Stimulated activated naive B cell treated with anti-CD40 and anti-IgM and Interleukin-4, amounts not matched to agents 10 μg/mL and 1 μg/mL and 100 μg/mL, for 72 hours (primary cell): Measurements from ENCODE around the gene SLC17A4.

Experiments used
- ATAC-seq, 2 donors: fragments of 150-1000 bp; cut with Tn5 transposase; replicated peaks; 2 replicates each; pipeline ENCODE4 v1.10.0; 2021; ENCODE audit warnings: moderate library complexity in 1 of 2
- DNase-seq: peaks from one replicate; pipeline ENCODE4 v3.0.0; 2021
- H3K27ac Mint-ChIP-seq: one replicate; pipeline ENCODE4 v1.8.0; 2022; ENCODE audit warnings: mild to moderate bottlenecking, mixed read lengths
- H3K27me3 Mint-ChIP-seq, 2 donors: one replicate each; pipeline ENCODE4 v1.8.0; 2022; ENCODE audit warnings: mixed read lengths in 2 of 2
- H3K36me3 Mint-ChIP-seq, 2 donors: one replicate each; pipeline ENCODE4 v1.8.0; 2022; ENCODE audit warnings: mixed read lengths in 2 of 2, mild to moderate bottlenecking in 1 of 2
- H3K4me1 Mint-ChIP-seq, 2 donors: one replicate each; pipeline ENCODE4 v1.8.0; 2022; ENCODE audit warnings: mixed read lengths in 2 of 2, mild to moderate bottlenecking in 1 of 2
- H3K4me3 Mint-ChIP-seq, 2 donors: one replicate each; pipeline ENCODE4 v1.8.0; 2022; ENCODE audit warnings: mild to moderate bottlenecking in 2 of 2, mixed read lengths in 2 of 2, moderate library complexity in 1 of 2
- H3K9me3 Mint-ChIP-seq, 2 donors: one replicate each; pipeline ENCODE4 v1.8.0; 2022; ENCODE audit warnings: mixed read lengths in 2 of 2, mild to moderate bottlenecking in 1 of 2

SLC17A4 gene, protein sequence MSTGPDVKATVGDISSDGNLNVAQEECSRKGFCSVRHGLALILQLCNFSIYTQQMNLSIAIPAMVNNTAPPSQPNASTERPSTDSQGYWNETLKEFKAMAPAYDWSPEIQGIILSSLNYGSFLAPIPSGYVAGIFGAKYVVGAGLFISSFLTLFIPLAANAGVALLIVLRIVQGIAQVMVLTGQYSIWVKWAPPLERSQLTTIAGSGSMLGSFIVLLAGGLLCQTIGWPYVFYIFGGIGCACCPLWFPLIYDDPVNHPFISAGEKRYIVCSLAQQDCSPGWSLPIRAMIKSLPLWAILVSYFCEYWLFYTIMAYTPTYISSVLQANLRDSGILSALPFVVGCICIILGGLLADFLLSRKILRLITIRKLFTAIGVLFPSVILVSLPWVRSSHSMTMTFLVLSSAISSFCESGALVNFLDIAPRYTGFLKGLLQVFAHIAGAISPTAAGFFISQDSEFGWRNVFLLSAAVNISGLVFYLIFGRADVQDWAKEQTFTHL

GRCh38 chr6:25754535-25754934 lies at the start of gene SLC17A4:
Gene SLC17A4, plus strand, starts transcription at chr6:25754742. Its CDS starts 7,221 bp downstream, at chr6:25761963.
- H3K36me3 Mint-ChIP-seq = no peaks in the 10 kb centered on the region
- DNase-seq (no peak), ATAC-seq (no peak)
- no peaks in the 10 kb centered on the region for H3K9me3 Mint-ChIP-seq
- no peak within 1 kb of the TSS for H3K4me3 Mint-ChIP-seq
- H3K27me3 Mint-ChIP-seq = peaks cover 0 to 11% of the 10 kb centered on the region in 2 donors
- H3K27ac Mint-ChIP-seq = no peak within 1 kb of the TSS
- peaks cover 3 to 11% of the 10 kb centered on the region in 2 donors for H3K4me1 Mint-ChIP-seq

- no peak for ATAC-seq
- Mint-ChIP-seq H3K9me3 (no peaks in the 10 kb centered on the region), H3K27me3 (peaks cover 13 to 20% of the 10 kb centered on the region in 2 donors), H3K36me3 (no peaks in the 10 kb centered on the region), H3K4me1 (no peaks in the 10 kb centered on the region), H3K4me3 (no peak overlapping the region), H3K27ac (no peak overlapping the region)
- DNase-seq = no peak
These were observed 48.1 kb upstream of the SLC17A4 start for GRCh38 chr6:25706314-25707014.

- DNase-seq = no peak
- Mint-ChIP-seq H3K4me1 (no peaks in the 10 kb centered on the region), H3K9me3 (peaks cover 0 to 2% of the 10 kb centered on the region in 2 donors), H3K27me3 (peaks cover 6 to 15% of the 10 kb centered on the region in 2 donors), H3K27ac (no peak overlapping the region), H3K36me3 (no peaks in the 10 kb centered on the region), H3K4me3 (no peak overlapping the region)
- no peak for ATAC-seq
These were observed 44.8 kb upstream of the SLC17A4 start for GRCh38 chr6:25709761-25710160.

DNA sequence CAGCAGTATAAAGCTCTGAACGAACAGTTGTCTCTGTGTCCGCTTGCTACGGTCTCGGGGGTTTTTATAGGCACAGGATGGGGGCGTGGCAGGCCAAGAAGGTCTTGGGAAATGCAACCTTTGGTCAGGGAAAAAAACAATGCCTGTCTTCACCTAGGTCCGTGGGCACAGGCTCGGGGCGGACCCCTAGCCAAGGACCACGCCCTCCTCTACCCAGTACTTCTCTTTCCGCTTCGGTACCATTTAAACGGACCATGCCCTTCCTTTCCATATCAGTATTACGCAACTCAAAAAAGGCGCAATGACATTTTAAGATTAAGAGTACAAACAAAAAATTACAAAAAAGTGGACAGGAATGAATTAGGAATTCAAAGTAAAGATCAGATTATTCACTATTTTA lies 44.3 kb upstream of the SLC17A4 start:
- Mint-ChIP-seq H3K4me3 (no peak overlapping the region), H3K9me3 (peaks cover 0 to 2% of the 10 kb centered on the region in 2 donors), H3K36me3 (no peaks in the 10 kb centered on the region), H3K27ac (no peak overlapping the region), H3K4me1 (no peaks in the 10 kb centered on the region), H3K27me3 (peaks cover 6 to 15% of the 10 kb centered on the region in 2 donors)
- DNase-seq = no peak
- ATAC-seq = no peak

GRCh38 chr6:25713824-25714223 lies 40.7 kb upstream of the SLC17A4 start:
- no peaks in the 10 kb centered on the region for H3K4me1 Mint-ChIP-seq
- H3K9me3 Mint-ChIP-seq = peaks cover 0 to 2% of the 10 kb centered on the region in 2 donors
- peaks cover 0 to 4% of the 10 kb centered on the region in 2 donors for H3K27me3 Mint-ChIP-seq
- H3K27ac Mint-ChIP-seq = no peak overlapping the region
- H3K4me3 Mint-ChIP-seq = no peak overlapping the region
- DNase-seq (no peak), ATAC-seq (no peak)
- no peaks in the 10 kb centered on the region for H3K36me3 Mint-ChIP-seq

DNA sequence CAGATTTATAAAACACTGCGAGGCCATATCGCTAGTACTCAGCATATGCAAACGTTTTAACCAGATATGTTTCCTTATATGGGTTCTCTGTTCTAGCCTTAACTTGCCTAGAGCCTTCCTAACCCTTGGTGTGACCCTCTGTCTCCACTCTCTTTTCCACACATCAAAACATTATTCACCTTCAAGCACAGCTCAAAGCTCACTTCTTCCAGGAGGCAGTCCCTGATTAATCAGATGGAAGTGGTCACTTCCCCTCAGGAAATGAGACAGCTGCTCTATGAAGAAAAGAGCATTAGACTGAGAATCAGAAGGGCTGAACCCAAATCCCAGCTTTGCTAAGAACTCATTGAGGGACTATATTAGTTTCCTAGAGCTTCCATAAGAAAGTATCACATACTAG lies 39.8 kb upstream of the SLC17A4 start:
- Mint-ChIP-seq H3K27me3 (peaks cover 0 to 4% of the 10 kb centered on the region in 2 donors), H3K36me3 (no peaks in the 10 kb centered on the region), H3K4me1 (no peaks in the 10 kb centered on the region), H3K9me3 (peaks cover 0 to 2% of the 10 kb centered on the region in 2 donors), H3K27ac (no peak overlapping the region), H3K4me3 (no peak overlapping the region)
- DNase-seq (no peak), ATAC-seq (no peak)

DNA sequence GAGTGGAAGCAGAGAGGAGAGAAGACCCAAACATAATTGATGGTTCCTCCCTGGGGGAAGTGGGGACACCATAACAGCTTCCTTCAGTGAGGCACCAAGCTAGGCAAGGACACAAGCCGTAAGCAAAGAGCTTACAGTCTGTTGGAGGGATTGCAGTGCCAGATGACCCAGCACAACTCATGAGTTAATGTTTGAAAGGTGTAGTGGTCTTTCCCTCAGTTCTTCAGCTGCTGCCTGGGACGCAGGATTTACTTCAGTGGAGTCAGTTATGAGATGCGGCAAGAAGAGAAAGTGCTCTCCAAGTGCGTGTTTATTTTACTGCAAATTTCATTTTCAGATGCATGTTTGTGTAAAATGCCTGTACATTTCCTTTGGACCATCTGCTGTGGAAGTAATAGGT lies 38.7 kb upstream of the SLC17A4 start:
- Mint-ChIP-seq H3K27ac (no peak overlapping the region), H3K9me3 (peaks cover 0 to 2% of the 10 kb centered on the region in 2 donors), H3K27me3 (no peaks in the 10 kb centered on the region), H3K4me3 (no peak overlapping the region), H3K36me3 (no peaks in the 10 kb centered on the region), H3K4me1 (no peaks in the 10 kb centered on the region)
- DNase-seq (no peak), ATAC-seq (no peak)

DNA sequence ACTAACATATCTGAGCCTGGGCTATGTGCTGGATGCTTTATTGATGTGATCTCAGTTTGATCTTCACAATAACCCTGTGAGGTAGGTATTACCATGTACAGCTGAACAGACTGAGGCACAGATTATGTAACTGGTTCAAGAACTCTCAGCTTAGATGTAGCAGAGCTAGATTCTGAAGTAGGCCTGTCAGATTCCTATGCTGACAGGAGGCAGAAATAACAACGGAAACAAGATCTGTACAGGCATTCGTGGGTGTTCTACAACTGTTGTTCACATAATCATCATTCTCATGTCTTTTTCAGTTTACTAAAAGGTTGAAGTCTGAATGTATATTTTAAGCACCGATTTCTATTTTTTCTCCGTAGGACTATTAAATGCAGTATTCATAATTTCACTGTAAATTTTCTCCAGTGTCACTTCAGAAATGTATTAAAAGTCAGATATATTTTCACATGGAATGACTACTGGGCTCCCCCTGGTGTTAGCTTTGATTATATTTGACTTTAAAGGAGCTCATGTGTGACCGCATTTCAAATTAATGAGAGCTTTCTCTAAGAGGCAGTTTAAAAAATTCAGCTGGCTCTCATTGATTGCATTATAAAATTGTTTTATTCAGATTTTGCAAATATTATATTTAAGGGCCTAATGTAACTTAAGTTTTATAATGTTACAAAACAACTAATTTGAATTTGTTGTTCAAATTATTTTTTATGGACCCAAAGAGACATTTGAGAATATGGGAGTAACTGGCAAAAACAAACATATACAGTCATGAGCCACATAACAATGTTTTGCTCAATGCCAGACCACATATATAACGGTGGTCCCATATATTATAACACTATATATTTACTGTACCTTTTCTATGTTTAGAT lies 36.4 kb upstream of the SLC17A4 start:
- H3K36me3 Mint-ChIP-seq = no peaks in the 10 kb centered on the region
- peaks cover 0 to 7% of the 10 kb centered on the region in 2 donors for H3K27me3 Mint-ChIP-seq
- no peak overlapping the region for H3K27ac Mint-ChIP-seq
- DNase-seq (no peak), ATAC-seq (no peak)
- no peak overlapping the region for H3K4me3 Mint-ChIP-seq
- H3K9me3 Mint-ChIP-seq = no peaks in the 10 kb centered on the region
- H3K4me1 Mint-ChIP-seq = no peaks in the 10 kb centered on the region

DNA sequence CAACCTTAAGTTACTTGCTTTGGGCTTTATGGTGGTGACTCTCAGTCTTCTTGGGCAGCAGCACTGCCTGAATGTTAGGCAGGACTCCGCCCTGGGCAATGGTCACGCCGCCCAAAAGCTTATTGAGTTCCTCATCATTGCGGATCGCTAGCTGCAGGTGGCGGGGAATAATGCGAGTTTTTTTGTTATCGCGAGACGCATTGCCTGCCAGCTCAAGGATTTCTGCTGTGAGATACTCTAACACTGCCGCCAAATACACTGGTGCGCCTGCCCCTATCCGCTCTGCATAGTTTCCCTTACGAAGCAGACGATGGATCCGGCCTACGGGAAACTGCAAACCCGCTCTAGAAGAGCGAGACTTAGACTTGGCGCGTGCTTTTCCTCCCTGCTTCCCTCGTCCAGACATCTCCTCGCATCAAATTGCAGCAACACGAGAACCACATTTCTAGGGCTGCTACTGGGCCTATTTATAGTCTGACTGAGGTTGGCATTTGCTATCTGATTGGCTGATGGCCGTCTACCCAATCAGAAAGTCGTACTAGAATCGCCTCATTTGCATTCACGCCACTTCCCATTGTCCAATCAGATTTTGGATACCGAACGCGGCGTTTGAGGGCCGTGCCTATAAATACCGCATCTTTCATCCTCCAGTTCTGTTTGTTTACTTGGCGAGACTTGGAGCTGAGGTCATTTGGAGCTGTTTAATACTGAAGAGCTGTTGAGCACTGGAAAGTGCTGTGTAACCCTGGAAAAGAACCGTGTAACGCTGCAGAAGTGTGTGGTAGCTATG lies 28.2 kb upstream of the SLC17A4 start:
- Mint-ChIP-seq H3K4me1 (no peaks in the 10 kb centered on the region), H3K27me3 (peaks cover 13 to 39% of the 10 kb centered on the region in 2 donors), H3K9me3 (peaks cover 0 to 1% of the 10 kb centered on the region in 2 donors), H3K27ac (no peak overlapping the region), H3K4me3 (no peak overlapping the region), H3K36me3 (no peaks in the 10 kb centered on the region)
- DNase-seq = no peak
- ATAC-seq = no peak

- H3K27me3 Mint-ChIP-seq = peaks cover 18 to 39% of the 10 kb centered on the region in 2 donors
- ATAC-seq (no peak), DNase-seq (no peak)
- H3K4me1 Mint-ChIP-seq = no peaks in the 10 kb centered on the region
- H3K4me3 Mint-ChIP-seq = no peak overlapping the region
- no peak overlapping the region for H3K27ac Mint-ChIP-seq
- H3K36me3 Mint-ChIP-seq = no peaks in the 10 kb centered on the region
- peaks cover 0 to 3% of the 10 kb centered on the region in 2 donors for H3K9me3 Mint-ChIP-seq
These were observed 27.5 kb upstream of the SLC17A4 start for GRCh38 chr6:25727028-25727427.

- H3K4me1 Mint-ChIP-seq = no peaks in the 10 kb centered on the region
- DNase-seq (no peak), ATAC-seq (no peak)
- no peak overlapping the region for H3K4me3 Mint-ChIP-seq
- H3K9me3 Mint-ChIP-seq = peaks cover 0 to 6% of the 10 kb centered on the region in 2 donors
- no peaks in the 10 kb centered on the region for H3K36me3 Mint-ChIP-seq
- H3K27ac Mint-ChIP-seq = no peak overlapping the region
- H3K27me3 Mint-ChIP-seq = peaks cover 30 to 40% of the 10 kb centered on the region in 2 donors
These were observed 23.6 kb upstream of the SLC17A4 start for GRCh38 chr6:25730907-25731306.

DNA sequence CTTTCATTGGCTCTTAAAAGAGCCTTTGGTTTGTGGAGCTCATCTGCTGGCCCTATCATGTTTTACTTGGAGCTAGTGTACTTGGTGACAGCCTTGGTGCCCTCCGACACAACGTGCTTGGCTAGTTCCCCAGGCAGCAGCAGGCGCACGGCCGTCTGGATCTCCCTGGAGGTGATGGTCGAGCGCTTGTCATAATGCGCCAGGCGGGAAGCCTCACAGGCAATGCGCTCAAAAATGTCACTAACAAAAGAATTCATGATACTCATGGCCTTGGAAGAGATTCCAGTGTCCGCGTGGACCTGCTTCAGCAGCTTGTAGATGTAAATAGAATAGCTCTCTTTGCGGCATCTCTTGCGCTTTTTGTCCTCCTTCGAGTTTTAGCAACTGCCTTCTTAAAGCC lies 22.8 kb upstream of the SLC17A4 start:
- Mint-ChIP-seq H3K4me1 (no peaks in the 10 kb centered on the region), H3K27ac (no peak overlapping the region), H3K36me3 (no peaks in the 10 kb centered on the region), H3K9me3 (peaks cover 3 to 6% of the 10 kb centered on the region in 2 donors), H3K27me3 (peaks cover 30 to 46% of the 10 kb centered on the region in 2 donors), H3K4me3 (no peak overlapping the region)
- ATAC-seq (no peak), DNase-seq (no peak)

DNA sequence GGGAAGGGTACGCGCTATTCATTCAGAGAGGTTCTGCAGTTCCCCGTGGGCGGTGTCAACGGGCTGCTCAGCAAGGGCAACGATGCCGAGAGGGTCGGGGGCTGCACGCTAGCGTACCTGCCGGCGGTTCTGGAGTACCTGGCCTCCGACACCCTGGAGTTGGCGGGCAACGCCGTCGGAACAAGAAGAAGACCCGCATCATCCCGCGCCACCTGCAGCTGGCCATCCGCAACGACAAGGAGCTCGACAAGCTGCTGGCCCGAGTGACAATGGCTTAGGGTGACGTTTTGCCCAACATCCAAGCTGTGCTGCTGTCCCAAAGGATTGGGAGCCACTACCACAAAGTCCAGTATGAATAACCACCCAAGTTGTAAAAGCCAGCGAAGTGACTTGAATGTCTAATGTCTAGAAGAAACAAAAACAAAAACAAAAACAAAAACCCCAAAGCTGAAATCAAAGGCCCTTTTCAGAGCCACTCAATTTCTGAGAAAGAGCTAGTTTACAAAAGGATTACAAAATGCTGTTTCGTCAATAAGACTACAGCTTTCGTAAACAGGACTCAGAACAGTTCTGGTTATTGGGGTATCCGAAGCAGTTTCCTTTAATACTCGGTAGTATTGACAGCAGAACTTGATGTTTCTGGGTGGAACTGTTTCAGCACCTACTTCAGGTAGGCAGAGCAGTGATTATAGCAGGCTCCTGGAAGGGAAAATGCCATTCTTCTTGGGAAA lies 21.9 kb upstream of the SLC17A4 start:
- H3K27ac Mint-ChIP-seq = no peak overlapping the region
- DNase-seq = no peak
- H3K36me3 Mint-ChIP-seq = no peaks in the 10 kb centered on the region
- ATAC-seq = no peak
- H3K27me3 Mint-ChIP-seq = peaks cover 30 to 53% of the 10 kb centered on the region in 2 donors
- no peaks in the 10 kb centered on the region for H3K4me1 Mint-ChIP-seq
- H3K9me3 Mint-ChIP-seq = peaks cover 7 to 11% of the 10 kb centered on the region in 2 donors
- H3K4me3 Mint-ChIP-seq = no peak overlapping the region
